ENCODE results near the gene UQCC3.
"Not testable (repeated sequence)": the region's sequence is repeated elsewhere in the genome, so short reads cannot be mapped to it uniquely, and the experiment has no call there.

The UQCC3 gene

DNA sequence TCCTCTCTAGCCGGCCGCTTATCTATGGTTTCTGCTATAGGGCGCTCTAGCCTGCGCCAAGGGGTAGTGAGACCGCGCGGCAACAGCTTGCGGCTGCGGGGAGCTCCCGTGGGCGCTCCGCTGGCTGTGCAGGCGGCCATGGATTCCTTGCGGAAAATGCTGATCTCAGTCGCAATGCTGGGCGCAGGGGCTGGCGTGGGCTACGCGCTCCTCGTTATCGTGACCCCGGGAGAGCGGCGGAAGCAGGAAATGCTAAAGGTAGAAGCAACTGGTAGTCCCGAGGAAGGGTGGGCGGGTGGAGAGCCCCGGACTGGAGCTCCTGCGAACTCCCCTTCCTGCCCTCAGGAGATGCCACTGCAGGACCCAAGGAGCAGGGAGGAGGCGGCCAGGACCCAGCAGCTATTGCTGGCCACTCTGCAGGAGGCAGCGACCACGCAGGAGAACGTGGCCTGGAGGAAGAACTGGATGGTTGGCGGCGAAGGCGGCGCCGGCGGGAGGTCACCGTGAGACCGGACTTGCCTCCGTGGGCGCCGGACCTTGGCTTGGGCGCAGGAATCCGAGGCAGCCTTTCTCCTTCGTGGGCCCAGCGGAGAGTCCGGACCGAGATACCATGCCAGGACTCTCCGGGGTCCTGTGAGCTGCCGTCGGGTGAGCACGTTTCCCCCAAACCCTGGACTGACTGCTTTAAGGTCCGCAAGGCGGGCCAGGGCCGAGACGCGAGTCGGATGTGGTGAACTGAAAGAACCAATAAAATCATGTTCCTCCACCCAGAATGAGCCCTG is at the start of gene UQCC3, which contains the start of gene LBHD1:
Gene UQCC3 (plus strand): TSS at position 66 of the 782 bp plus-strand sequence. CDS start 73 bp downstream, at position 139.
Gene LBHD1 (minus strand): TSS at position 660 of the 782 bp plus-strand sequence. CDS start 2,236 bp downstream, outside the sequence.
- DNase-seq, result peak; percentile 68

DNA sequence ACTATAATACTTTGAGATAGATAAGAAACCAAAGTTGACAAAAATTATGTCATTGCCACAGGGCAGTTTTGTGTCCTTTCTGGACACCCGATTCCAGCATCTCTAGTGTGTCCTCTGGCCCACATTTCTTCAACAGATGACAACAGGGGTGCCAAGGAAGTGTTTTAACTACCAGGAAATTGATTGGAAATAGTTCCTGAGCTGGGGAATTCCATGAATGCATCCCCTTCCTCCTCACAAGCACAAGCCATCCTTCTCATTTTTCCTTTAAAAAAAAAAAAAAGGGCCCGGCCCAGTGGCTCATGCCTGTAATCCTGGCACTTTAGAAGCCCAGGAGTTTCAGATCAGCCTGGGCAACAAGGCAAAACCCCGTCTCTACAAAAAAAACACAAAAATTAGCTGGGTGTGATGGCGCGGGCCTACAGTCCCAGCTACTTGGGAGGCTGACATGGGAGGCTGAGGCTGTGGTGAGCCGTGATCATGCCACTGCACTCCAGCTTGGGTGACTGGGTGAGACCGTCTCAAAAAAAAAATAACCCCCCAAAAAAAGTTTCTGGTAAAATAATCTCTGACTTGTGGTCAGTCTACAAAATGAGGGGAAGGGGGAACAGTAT is 48.9 kb upstream of the UQCC3 start:
- DNase-seq, result no peak

DNA sequence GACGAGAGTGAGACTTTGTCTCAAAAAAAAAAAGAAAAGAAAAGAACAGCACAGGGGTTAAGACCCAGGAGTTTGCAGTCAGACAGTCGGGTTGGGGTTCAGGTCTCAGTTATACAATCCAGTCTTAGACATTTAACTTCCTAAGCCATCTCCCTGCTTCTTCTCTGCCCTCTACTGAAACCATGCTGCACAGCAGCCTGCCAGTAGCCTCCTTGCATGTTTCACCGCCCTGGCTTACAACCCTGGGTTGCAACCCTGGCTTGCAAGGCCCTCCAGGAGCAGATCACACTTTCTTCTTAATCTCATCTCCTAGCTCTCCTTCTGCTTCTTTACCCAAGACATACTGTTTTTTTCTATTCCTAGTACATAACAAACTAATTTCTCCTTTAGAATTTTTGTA is 43.8 kb upstream of the UQCC3 start:
- no peak for DNase-seq

DNA sequence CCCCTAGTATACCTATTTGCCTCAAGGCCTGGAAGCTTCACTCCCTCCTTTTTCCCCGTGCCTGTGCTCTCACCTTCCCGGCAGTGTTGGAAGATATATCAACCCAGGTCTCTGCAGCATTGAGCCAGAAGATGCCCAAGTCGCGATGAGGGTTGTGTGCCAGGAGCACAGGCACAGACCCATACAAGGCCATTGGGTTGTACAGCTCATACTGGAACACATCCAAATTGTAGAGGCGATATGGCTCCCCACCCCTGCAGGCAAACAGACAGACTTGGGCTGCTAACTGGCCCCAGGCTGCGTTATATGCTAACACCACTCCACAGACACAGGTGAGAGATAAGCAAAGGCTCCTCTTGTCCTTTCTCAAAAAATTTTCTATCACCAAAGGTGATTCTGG is 39.0 kb upstream of the UQCC3 start:
- DNase-seq, result no peak

- no peak for DNase-seq
These were observed 27.3 kb upstream of the UQCC3 start for GRCh38 chr11:62644220-62644619.

- DNase-seq, result no peak
These were observed 25.9 kb upstream of the UQCC3 start for GRCh38 chr11:62645671-62645945.

DNA sequence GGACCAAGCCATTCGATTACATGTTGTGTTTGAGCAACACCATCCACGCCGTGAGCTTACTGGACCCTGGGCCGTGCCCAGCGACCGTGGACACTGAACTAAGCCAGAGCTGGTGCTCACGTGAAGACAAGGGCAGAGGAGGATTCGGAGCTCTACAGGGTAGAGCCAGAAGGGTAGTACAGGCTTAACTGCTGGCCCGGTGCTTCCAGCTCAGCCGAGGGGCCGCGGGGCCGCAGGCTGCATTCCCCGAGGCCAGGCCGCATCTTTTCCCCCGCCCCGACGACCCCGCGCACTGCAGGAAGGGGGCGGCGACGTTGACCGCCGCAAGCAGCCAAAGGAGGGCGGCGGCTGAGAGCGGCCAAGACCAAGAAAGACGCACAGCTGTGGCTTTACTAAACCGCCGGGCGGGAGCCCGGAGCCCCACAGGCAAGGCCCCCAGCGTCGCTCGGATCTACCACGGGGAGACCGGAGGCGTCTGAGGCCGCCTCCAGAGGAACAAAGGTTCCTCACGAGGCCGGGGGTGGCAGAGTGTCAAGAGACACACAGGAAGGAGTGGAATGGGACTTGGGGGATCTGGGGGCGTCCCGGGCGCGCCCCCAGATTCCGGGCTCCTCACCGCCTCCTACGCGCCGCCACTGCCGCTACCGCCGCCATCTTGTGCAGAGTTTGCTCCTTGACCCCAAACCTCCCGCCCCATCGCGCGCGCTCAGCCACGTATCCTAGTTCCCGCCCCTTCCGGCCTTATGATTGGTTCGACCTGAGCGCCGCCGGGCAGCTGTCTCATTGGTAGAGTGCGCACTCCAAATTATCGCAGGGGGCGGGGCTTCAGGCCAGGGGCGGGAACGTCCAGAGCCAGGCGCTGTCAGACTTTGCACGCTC is 25.3 kb upstream of the UQCC3 start, which contains the start of gene GANAB:
Gene GANAB (minus strand): TSS at position 668 of the 879 bp plus-strand sequence. CDS start 14 bp downstream, at position 654.
- DNase-seq, result peak; percentile 97

GRCh38 chr11:62646825-62647608 is 24.5 kb upstream of the UQCC3 start:
- no peak for DNase-seq

DNA sequence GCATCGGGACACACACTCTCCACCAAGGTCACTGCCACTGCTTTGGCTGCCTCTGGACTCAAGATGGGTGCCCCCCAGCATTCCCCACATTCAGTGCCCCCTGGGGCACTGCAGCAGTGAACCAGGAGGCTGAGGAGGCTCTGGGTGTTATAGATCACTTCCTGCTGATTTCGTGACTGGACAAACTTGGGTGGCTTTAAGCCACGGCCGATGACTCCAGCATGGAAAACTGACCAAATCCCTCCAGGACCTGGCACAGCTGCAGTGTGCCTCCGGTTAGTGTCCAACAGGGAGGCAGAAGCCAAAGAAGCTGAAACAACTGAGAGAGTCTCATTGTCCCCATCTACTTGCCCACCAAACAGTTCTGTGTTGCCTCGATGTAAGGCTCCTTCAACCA is 23.9 kb upstream of the UQCC3 start:
- DNase-seq, result no peak

DNA sequence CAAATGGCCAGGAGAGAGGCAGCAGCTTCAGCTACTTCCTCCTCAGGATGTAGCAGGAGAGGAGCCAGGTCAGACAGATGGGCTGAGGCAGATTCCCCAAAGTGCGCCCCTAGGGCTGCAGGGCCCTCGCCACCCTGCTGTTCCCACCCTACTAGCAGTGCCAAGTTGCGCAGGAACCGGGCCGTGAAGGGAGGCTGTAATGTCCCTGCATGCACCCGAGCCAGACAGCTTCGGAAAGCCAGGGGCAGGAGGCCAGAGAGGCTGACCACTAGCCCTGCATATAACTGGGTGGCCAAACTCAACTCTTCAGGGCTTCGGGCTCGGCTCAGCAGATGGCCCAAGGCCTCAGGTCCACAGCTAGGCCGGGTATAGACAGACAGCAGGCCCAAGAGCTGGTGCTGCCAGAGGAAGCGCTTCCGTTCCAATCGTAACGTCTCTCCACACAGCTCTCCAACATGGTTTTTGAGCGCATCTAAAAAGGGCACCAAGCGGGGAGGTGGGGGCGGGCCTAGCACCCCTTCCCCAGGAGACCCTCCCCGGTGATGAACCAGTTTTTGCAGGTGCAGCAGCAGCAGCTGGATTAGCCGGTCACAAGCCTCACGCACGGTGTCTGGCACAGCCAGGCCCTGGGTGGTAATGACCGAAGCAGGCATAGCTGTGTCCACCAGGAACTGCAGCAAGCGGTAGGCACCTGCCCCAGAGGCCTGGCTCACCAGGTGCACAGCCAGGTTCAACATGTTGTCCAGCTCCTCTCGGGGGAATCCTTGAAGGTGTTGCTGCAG is 23.1 kb upstream of the UQCC3 start:
- DNase-seq, result no peak

DNA sequence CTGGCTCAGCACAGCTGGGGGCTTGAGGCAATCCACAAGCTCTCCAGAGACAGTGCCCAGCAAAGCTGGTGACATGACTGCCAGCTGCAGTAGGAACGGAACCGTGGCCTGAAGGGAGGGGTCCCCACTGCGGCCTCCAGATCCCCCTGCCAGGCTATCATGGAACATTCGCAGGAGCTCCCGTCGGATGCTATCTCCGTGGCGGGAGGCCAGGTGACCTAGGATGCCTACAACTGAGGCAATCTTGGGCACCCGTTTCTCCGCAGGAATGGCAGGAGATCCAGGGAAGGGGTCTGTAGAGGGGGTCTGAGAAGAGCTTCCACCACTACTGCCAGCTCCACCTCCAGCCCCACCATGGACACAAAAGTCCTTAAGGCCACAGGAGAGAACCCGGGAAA is 22.5 kb upstream of the UQCC3 start:
- no peak for DNase-seq

DNA sequence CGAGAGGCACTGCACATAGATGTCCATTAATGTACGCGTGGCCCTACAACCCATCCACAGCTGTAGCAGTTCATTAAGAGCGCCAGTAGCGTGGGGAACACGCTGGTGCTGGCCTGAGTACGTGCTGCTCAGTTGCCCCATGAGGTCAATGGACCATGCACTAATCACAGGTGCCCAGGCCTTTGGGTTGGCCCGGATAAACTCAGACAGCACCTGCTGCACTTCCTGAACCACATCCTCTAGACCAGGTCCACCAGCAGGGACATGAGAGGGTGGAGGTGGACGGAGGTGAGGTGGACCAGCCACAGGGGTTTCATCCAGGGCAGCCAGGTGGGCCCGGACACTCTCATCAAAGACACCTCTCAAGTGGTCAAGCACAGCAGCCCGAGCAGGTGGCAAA is 22.0 kb upstream of the UQCC3 start:
- DNase-seq, result no peak

DNA sequence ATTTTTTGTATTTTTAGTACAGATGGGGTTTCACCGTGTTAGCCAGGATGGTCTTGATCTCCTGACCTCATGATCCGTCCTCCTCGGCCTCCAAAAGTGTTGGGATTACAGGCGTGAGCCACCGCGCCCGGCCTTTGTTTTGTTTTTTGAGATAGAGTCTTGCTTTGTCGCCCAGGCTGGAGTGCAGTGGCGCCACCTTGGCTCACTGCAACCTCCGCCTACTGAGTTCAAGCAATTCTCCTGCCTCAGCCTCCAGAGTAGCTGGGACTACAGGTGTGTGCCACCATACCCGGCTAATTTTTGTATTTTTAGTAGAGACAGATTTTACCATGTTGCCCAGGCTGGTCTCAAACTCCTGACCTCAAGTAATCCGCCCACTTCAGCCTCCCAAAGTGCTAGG is 21.2 kb upstream of the UQCC3 start:
- not testable (repeated sequence) for DNase-seq

GRCh38 chr11:62652161-62653006 is 19.1 kb upstream of the UQCC3 start:
- DNase-seq, result no peak

DNA sequence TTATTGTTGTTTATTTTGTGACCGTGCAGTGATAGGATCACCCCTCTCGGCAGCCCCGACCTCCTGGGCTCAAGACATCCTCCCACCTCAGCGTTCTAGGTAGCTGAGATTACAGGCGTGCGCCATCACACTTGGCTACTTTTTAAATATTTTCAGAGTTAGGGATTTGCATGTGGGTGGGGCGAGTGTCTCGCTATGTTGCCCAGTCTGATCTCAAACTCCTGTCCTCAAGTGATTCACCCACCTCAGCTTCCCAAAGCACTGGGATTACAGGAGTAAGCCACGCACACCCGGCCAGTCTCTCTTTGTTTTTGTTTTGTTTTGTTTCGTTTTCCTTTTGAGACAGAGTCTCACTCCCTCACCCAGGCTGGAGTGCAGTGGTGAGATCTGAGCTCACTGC is 17.2 kb upstream of the UQCC3 start:
- no peak for DNase-seq

DNA sequence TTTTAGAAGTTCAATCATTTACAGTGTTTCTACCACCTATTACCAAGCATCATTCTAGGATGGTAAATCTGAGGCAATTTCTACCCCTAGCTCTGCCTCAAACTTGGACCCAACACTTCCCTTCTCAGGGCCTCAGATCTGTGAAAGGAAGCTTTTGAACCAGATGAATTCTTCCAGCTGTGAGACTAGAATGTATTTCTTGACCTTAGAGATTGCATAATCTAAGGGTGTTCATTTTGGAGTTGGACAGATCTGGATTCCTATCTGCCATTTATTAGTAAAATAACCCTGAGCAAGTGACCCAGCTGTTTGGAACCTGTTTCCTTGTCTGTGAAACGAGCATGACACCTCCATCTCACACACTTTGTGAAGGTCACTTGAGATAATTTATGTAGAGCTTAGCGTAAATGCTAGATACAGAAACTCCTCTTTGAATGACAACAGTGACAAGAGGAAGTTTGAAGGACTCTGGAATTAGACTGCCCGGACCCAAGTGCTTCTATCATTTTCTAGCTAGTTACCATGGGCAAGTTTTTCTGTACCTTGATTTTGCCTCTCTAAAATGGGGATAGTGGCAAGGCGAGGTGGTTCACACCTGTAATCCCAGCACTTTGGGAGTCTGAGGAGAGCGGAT is 14.6 kb upstream of the UQCC3 start:
- no peak for DNase-seq

DNA sequence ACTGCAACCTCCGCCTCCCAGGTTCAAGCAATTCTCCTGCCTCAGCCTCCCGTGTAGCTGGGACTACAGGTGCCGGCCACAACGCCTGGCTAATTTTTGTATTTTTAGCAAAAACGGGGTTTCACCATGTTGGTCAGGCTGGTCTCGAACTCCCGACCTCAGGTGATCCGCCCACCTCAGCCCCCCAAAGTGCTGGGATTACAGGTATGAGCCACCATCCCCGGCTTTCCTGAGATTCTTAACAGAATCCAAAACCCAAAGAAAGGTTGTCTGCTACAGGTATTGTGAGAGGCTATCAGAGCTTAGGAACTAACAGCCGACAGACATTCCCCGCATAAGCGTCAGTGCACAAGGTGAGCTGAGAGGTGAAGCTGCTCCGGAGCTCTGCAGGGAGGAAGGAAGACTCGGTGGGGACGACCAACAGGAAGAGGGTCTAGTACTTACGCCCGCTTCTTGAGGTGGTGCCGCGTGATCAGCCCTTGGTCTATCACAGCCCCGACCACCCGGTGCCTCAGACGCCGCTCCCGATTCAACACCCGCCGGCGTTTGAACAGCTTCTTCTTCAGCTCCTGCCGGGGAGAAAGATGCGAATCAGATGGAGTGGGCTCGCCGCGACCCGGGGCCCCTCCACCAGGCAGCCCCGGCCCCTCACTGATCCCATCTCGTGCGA is 6.9 kb upstream of the UQCC3 start:
- no peak for DNase-seq

GRCh38 chr11:62665075-62665598 is 6.3 kb upstream of the UQCC3 start, which contains the start of the genes C11orf98 and CSKMT:
Gene C11orf98, minus strand, starts transcription at chr11:62665210. Its CDS starts 41 bp downstream, at chr11:62665169.
Gene CSKMT, plus strand, starts transcription at chr11:62665312. Its CDS starts 568 bp downstream, at chr11:62665880.
- peak; percentile 77 for DNase-seq

DNA sequence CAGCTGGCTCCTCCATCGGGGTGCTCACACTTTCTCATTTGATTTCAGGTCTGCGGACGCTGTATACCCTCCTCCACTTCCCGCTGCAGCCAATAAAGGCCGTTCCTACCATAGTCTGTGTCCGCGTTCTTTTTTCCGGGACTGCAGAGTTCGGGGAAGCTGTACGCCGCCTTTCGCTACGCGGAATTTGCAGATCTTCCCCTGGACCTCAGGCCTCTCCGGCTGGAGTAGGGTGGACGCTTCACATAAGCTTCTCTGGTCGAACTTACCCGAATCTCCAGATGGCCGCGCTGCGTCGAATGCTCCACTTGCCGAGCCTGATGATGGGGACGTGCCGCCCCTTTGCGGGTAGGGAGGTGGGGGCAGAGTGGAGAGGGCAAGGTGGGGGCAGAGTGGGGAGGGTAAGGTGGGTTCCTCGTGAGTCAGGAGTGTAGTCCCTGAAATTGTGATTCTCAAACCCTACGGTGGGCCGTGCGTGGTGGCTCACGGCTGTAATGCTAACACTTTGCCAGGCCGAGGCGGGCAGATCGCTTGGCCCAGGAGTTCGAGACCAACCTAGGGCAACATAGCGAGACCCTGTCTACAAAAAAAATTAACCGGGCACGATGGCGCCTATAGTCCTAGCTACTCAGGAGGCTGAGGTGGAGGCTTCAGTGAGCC is 5.7 kb upstream of the UQCC3 start:
- no peak for DNase-seq

All from NCI-H1048 (cell line).